HG03469 (cell line): ENCODE data around the gene DPYSL4.

ENCODE experiments used
- ATAC-seq: cut with Tn5 transposase; IDR thresholded peaks from one replicate; pipeline ENCODE4 v1.9.1; 2021; ENCODE audit warnings: mild to moderate bottlenecking, moderate library complexity, moderate number of reproducible peaks; ENCODE audit not compliant: unreplicated experiment

The DPYSL4 gene

GRCh38 chr10:132176623-132177500, 9.9 kb upstream of the DPYSL4 start:
- no peak for ATAC-seq

- ATAC-seq, result no peak
Observed at GRCh38 chr10:132178046-132178445, 8.7 kb upstream of the DPYSL4 start.

- ATAC-seq, result no peak
Observed at GRCh38 chr10:132178672-132179545, 7.8 kb upstream of the DPYSL4 start.

GRCh38 chr10:132179551-132180392, 7.0 kb upstream of the DPYSL4 start:
- ATAC-seq, result no peak

GRCh38 chr10:132180736-132181135, 6.0 kb upstream of the DPYSL4 start:
- ATAC-seq, result no peak

- no peak for ATAC-seq
Observed at GRCh38 chr10:132181691-132182425, 4.9 kb upstream of the DPYSL4 start.

GRCh38 chr10:132182591-132182990, 4.2 kb upstream of the DPYSL4 start:
- no peak for ATAC-seq

- no peak for ATAC-seq
Observed at GRCh38 chr10:132183046-132183445, 3.7 kb upstream of the DPYSL4 start.

GRCh38 chr10:132184816-132185593, 1.7 kb upstream of the DPYSL4 start:
- no peak for ATAC-seq

GRCh38 chr10:132185601-132186487, 904 bp upstream of the DPYSL4 start:
- no peak for ATAC-seq

- ATAC-seq, result no peak
Observed at GRCh38 chr10:132187430-132188138, 836 bp downstream of the DPYSL4 start.

- ATAC-seq, result no peak
Observed at GRCh38 chr10:132188331-132188730, 1.6 kb downstream of the DPYSL4 start.

- ATAC-seq, result no peak
Observed at GRCh38 chr10:132189016-132189415, 2.3 kb downstream of the DPYSL4 start.

- no peak for ATAC-seq
Observed at GRCh38 chr10:132189810-132190422, 3.2 kb downstream of the DPYSL4 start.

- ATAC-seq, result no peak
Observed at GRCh38 chr10:132192076-132192975, 5.6 kb downstream of the DPYSL4 start.

GRCh38 chr10:132192991-132193665, 6.4 kb downstream of the DPYSL4 start:
- no peak for ATAC-seq
